C4-2B (cell line): Measurements from ENCODE around the gene PTGER2.

ENCODE experiments used
- H3K27ac ChIP-seq: fragments of 450-650 bp; 2 replicates; pipeline ENCODE4 v1.5.1; 2017
- ZFX ChIP-seq: fragments of 450-650 bp; IDR thresholded peaks from 2 replicates; pipeline ENCODE4 v1.6.1; 2017
- TF ChIP-seq, protein P1 (sequence below): fragments of 450-650 bp; conservative IDR thresholded peaks from 2 replicates; pipeline ENCODE4 v1.5.1; 2017; ENCODE audit warnings: mild to moderate bottlenecking

The PTGER2 gene

DNA sequence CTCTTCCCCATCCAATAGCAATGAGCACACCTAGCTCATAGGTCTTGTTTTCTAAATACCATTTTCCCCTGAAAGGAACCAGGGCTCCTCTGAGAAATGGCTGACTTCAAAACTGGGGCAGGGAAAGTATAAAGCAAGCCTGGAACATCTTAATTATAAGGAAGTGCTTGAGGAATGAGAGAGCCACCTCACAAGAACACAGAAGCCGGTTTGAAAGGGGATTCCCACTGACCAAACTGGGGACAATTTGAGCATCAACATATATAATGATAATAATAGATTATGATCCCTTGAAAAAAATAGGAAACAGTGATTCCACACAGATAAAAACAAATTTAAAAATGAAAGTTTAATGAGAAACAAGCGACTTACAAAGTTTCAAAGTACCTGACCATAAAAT is 22.1 kb downstream of the PTGER2 start:
- TF ChIP-seq, protein P1, sequence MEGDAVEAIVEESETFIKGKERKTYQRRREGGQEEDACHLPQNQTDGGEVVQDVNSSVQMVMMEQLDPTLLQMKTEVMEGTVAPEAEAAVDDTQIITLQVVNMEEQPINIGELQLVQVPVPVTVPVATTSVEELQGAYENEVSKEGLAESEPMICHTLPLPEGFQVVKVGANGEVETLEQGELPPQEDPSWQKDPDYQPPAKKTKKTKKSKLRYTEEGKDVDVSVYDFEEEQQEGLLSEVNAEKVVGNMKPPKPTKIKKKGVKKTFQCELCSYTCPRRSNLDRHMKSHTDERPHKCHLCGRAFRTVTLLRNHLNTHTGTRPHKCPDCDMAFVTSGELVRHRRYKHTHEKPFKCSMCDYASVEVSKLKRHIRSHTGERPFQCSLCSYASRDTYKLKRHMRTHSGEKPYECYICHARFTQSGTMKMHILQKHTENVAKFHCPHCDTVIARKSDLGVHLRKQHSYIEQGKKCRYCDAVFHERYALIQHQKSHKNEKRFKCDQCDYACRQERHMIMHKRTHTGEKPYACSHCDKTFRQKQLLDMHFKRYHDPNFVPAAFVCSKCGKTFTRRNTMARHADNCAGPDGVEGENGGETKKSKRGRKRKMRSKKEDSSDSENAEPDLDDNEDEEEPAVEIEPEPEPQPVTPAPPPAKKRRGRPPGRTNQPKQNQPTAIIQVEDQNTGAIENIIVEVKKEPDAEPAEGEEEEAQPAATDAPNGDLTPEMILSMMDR: no peak
- TF ChIP-seq ZFX: no peak
- H3K27ac ChIP-seq: no peak overlapping the region

DNA sequence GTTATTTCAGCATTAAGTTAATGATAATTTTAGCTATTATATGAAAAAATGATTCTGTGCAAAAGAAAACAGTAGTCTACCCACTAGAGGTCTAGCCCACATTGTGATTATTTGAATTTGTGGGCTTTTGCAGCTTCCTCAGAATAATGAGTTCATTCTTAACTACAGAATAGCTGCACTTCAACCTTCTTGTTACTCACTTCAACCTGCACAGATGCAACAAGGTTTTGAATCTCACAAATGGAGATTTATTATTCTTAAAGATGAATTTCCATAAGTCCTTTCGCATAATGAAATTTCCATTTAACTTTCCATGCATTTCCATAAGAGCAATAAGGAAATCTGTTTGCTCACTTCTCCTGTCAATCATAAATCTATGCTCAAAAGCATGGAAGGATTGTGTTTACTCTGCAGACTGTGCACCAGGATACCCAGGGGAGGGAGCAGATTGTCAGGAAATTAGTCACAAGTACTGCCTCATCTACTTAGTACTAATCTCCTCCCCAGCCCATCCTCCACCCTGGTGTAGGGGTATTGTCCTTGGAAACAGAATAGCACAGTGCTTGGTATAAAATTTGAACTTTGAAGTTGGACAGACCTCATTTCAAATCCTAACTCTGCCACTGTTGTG is 24.1 kb downstream of the PTGER2 start:
- TF ChIP-seq, protein P1: no peak
- TF ChIP-seq ZFX: no peak

DNA sequence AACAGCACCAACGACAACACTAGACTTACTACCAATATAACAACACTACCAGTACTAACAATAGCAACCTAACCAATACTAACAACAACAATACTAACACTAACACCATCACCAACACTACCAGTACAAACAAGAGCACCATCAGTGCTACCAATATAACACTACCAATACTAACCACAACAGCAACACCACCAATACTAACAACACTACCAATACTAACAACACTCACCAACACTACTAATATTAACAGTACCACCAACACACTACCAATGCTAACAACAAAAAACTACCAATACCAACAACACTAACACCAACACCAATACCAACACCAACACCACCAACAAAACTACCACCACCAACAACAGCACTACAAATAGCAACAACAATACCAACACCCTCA is 25.1 kb downstream of the PTGER2 start:
- no peak for TF ChIP-seq ZFX
- TF ChIP-seq, protein P1: no peak

More for the DNA sequence above, 24.1 kb downstream of the PTGER2 start:
- no peak overlapping the region for H3K27ac ChIP-seq

DNA sequence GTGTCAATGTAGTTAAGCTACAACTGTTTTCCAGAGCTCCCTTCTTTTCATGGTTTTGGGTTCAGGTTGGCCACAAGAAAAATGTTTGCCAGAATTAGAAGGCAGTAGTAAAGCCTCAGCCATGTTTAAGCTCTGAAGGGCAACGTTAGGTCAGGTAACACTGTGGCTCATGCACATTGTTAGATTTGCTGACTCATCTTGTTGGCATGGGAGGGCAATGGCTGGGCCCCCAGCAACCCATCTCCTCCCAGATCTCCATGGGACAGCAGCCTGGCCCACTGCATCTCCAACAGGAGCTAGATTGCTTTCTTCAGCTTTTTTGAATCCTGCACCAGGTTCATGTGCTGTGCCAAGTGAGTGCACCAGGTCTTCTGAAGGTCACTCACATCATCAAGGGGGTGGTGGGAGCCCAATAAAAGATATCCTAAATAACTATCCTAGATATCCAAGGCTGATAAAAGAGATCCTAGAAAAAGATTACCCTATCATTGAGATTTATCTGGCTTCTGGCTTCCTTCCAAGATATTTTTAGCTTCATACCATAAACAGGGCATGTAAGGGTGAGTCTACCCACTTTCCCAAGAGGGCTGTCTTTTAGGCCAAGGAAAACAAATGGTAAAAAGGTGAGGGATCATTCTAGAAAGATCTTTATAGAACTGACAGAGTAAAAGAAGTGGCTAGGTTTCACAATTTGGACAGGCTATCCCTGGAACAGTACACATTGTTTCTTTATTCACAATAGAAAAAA is 28.9 kb downstream of the PTGER2 start:
- H3K27ac ChIP-seq: no peak overlapping the region
- no peak for TF ChIP-seq ZFX
- TF ChIP-seq, protein P1: no peak

More for the DNA sequence above, 25.1 kb downstream of the PTGER2 start:
- no peak overlapping the region for H3K27ac ChIP-seq

DNA sequence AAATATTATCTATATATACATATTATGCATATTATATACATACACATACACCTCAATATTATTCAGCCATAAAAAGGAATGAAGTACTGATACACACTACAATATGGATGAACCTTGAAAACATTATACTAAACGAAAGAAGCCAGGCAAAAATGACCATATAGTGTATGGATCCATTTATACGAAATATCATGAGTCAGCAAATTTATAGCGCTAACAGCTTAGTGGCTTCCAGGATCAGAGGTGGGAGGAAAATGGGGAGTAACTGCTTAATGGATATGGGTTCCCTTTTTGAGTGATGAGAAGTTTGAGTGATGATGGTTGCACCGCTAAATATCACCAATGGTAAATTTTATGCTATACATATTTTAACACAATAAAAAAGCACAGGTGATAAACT is 32.7 kb downstream of the PTGER2 start:
- no peak for TF ChIP-seq ZFX
- TF ChIP-seq, protein P1: no peak
- H3K27ac ChIP-seq: no peak overlapping the region

DNA sequence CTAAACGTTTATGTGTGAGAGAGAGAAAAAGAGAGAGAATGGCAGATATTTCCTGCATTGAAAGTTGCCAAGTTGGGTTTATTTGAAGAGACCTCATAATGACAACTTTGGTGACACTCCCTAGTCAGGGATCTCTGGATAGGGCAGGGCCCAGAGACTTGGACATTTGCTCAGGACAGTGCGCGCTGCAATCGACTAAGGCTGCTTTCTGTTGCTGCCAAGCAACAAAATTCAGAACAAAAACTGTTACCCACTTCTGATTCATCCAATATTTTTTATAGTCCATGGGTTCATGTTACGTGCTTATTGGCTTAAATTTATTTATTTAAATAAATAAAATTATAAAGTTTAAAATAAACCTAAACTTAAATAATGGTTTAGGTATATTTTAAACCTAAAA is 34.2 kb downstream of the PTGER2 start:
- no peak overlapping the region for H3K27ac ChIP-seq
- no peak for TF ChIP-seq ZFX
- TF ChIP-seq, protein P1: no peak

DNA sequence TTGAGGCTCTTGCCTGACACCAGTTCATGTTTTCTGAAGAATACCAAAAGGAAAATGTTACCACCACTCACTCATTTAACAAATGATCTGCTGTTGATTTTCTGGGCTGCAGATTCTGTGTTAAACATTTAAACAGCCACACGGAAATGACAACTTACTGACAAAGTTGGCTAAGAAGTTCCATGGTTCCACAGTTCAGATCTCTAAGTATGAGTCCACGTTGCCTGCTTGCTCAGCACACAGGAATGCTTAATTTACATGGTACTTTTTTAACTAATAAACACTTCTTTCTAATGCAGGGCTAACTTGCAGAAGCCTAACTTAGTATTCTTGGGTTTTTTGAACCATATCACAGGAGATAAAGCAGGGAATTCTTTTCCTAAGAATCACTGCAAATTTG is 34.7 kb downstream of the PTGER2 start:
- no peak overlapping the region for H3K27ac ChIP-seq

More for the DNA sequence above, 34.7 kb downstream of the PTGER2 start:
- TF ChIP-seq, protein P1: no peak
- no peak for TF ChIP-seq ZFX
